Urinary bladder (tissue), 4 donors: ENCODE data around the gene PROZ. TPM values are rescaled to one million over a fixed set of nuclear protein-coding genes. Genes with fewer than 3 reads are reported as not detected.
"Not testable (repeated sequence)": the region's sequence is repeated elsewhere in the genome, so short reads cannot be mapped to it uniquely, and the experiment has no call there.

Source experiments
- DNase-seq: peaks from one replicate; pipeline ENCODE4 v3.0.0-alpha.2; 2015; ENCODE audit errors: extremely low spot score
- H3K27ac ChIP-seq: one replicate; pipeline ENCODE4 v1.5.1; 2013; ENCODE audit warnings: low read depth, mild to moderate bottlenecking, moderate library complexity
- H3K36me3 ChIP-seq: one replicate; pipeline ENCODE4 v1.6.1; 2013; ENCODE audit warnings: mild to moderate bottlenecking, moderate library complexity; ENCODE audit not compliant: insufficient read depth
- H3K4me1 ChIP-seq: one replicate; pipeline ENCODE4 v1.6.1; 2013; ENCODE audit warnings: mild to moderate bottlenecking, moderate library complexity; ENCODE audit not compliant: insufficient read depth
- H3K4me3 ChIP-seq: one replicate; pipeline ENCODE4 v1.5.1; 2013; ENCODE audit warnings: low read depth, low read length
- WGBS: extraction: QIAGEN DNeasy Blood & Tissue Kit; methylation state at CpG from one replicate; pipeline ENCODE4 v1.1.7; 2013; 5-methylcytosine and 5-hydroxymethylcytosine counted together
- polyA plus RNA-seq: library from polyadenylated mRNA; stranded (reverse); fragments of 200-250 nt; gene quantifications from one replicate; pipeline ENCODE4 v1.2.3, GENCODE V29; 2013
- total RNA-seq: library from RNA; depleted of rRNA; stranded (reverse); fragments of >200 nt; gene quantifications from one replicate; pipeline ENCODE4 v1.2.3, GENCODE V29; 2014
- donor health status: healthy with polysubstance abuse.
- donor health status: healthy.

PROZ gene
- total and polyA plus RNA-seq, 2 donors, result not detected

- WGBS, result 33% methylated on average over 2 of the region's 2 CpGs
- H3K4me1 ChIP-seq, result no peaks in the 10 kb centered on the region
- H3K36me3 ChIP-seq, result no peaks in the 10 kb centered on the region
- H3K4me3 ChIP-seq, result no peak overlapping the region
- DNase-seq, result no peak
- H3K27ac ChIP-seq, result no peak overlapping the region
Measured at GRCh38 chr13:113152691-113152983, 5.8 kb upstream of the PROZ start.

- DNase-seq, result no peak
- WGBS, result 16% methylated on average over 60 of the region's 60 CpGs
- Histone ChIP-seq H3K27ac (peak overlapping the region; percentile 5), H3K36me3 (no peaks in the 10 kb centered on the region), H3K4me3 (peak overlapping the region; percentile 38), H3K4me1 (no peaks in the 10 kb centered on the region)
Measured at GRCh38 chr13:113152984-113153809, 5.3 kb upstream of the PROZ start.

GRCh38 chr13:113153810-113154748 is 4.4 kb upstream of the PROZ start:
- no peak overlapping the region for H3K27ac ChIP-seq
- 4% methylated on average over 56 of the region's 76 CpGs for WGBS
- no peak for DNase-seq
- H3K4me3 ChIP-seq, result no peak overlapping the region
- no peaks in the 10 kb centered on the region for H3K36me3 ChIP-seq
- no peaks in the 10 kb centered on the region for H3K4me1 ChIP-seq

GRCh38 chr13:113155201-113155600 is 3.2 kb upstream of the PROZ start:
- DNase-seq, result no peak
- Histone ChIP-seq H3K36me3 (no peaks in the 10 kb centered on the region), H3K4me1 (no peaks in the 10 kb centered on the region), H3K27ac (no peak overlapping the region), H3K4me3 (no peak overlapping the region)
- WGBS, result 86% methylated on average over 3 of the region's 3 CpGs

- Histone ChIP-seq H3K4me1 (no peaks in the 10 kb centered on the region), H3K36me3 (no peaks in the 10 kb centered on the region), H3K27ac (no peak overlapping the region), H3K4me3 (no peak overlapping the region)
- DNase-seq, result no peak
- 81% methylated on average over 9 of the region's 9 CpGs for WGBS
Measured at GRCh38 chr13:113155982-113156655, 2.3 kb upstream of the PROZ start.

- Histone ChIP-seq H3K4me1 (no peaks in the 10 kb centered on the region), H3K27ac (no peak overlapping the region), H3K36me3 (no peaks in the 10 kb centered on the region), H3K4me3 (no peak overlapping the region)
- DNase-seq, result no peak
- 60% methylated on average over 12 of the region's 12 CpGs for WGBS
Measured at GRCh38 chr13:113157206-113157928, 1.1 kb upstream of the PROZ start.

- DNase-seq, result no peak
- 53% methylated on average over 7 of the region's 7 CpGs for WGBS
Measured at GRCh38 chr13:113158946-113159345, 498 bp downstream of the PROZ start.

GRCh38 chr13:113159701-113160100 is 1.3 kb downstream of the PROZ start:
- no peak overlapping the region for H3K4me3 ChIP-seq
- H3K36me3 ChIP-seq, result no peaks in the 10 kb centered on the region
- DNase-seq, result no peak
- H3K4me1 ChIP-seq, result no peaks in the 10 kb centered on the region
- no peak overlapping the region for H3K27ac ChIP-seq
- WGBS, result 80% methylated on average over 20 of the region's 20 CpGs

More at GRCh38 chr13:113158946-113159345, 498 bp downstream of the PROZ start:
- H3K4me1 ChIP-seq, result no peaks in the 10 kb centered on the region
- no peak overlapping the region for H3K4me3 ChIP-seq
- no peak overlapping the region for H3K27ac ChIP-seq
- H3K36me3 ChIP-seq, result no peaks in the 10 kb centered on the region

GRCh38 chr13:113160983-113161382 is 2.5 kb downstream of the PROZ start:
- H3K4me1 ChIP-seq, result no peaks in the 10 kb centered on the region
- H3K4me3 ChIP-seq, result no peak overlapping the region
- H3K36me3 ChIP-seq, result no peaks in the 10 kb centered on the region
- DNase-seq, result no peak
- no peak overlapping the region for H3K27ac ChIP-seq
- WGBS, result 61% methylated on average over 12 of the region's 12 CpGs

GRCh38 chr13:113161433-113161832 is 3.0 kb downstream of the PROZ start:
- no peak overlapping the region for H3K27ac ChIP-seq
- H3K4me3 ChIP-seq, result no peak overlapping the region
- DNase-seq, result no peak
- WGBS, result 44% methylated on average over 16 of the region's 16 CpGs
- no peaks in the 10 kb centered on the region for H3K4me1 ChIP-seq
- no peaks in the 10 kb centered on the region for H3K36me3 ChIP-seq

- not testable (repeated sequence) for H3K36me3 ChIP-seq, DNase-seq, H3K4me1 ChIP-seq, H3K27ac ChIP-seq, H3K4me3 ChIP-seq
- 47% methylated on average over 12 of the region's 13 CpGs for WGBS
Measured at GRCh38 chr13:113161975-113162374, 3.5 kb downstream of the PROZ start.

GRCh38 chr13:113162783-113163685 is 4.6 kb downstream of the PROZ start:
- Histone ChIP-seq H3K36me3 (no peaks in the 10 kb centered on the region), H3K27ac (no peak overlapping the region), H3K4me3 (no peak overlapping the region), H3K4me1 (no peaks in the 10 kb centered on the region)
- 35% methylated on average over 25 of the region's 25 CpGs for WGBS
- no peak for DNase-seq
